Ureter (tissue), 1 donor: Measurements from ENCODE around the gene LCN2. TPM values are rescaled to one million over a fixed set of nuclear protein-coding genes. Genes with fewer than 3 reads are reported as not detected.

Source experiments
- DNase-seq: peaks from one replicate; pipeline ENCODE4 v3.0.0-alpha.2; 2020; ENCODE audit warnings: low spot score
- total RNA-seq: library from RNA; stranded (reverse); gene quantifications from one replicate; pipeline ENCODE4 v1.2.4, GENCODE V29; 2023
- donor health status: DM: yes; HTN: yes; CAD: no.

LCN2 gene
- total RNA-seq, 1 donor from 2014 or later: 143 TPM

DNA sequence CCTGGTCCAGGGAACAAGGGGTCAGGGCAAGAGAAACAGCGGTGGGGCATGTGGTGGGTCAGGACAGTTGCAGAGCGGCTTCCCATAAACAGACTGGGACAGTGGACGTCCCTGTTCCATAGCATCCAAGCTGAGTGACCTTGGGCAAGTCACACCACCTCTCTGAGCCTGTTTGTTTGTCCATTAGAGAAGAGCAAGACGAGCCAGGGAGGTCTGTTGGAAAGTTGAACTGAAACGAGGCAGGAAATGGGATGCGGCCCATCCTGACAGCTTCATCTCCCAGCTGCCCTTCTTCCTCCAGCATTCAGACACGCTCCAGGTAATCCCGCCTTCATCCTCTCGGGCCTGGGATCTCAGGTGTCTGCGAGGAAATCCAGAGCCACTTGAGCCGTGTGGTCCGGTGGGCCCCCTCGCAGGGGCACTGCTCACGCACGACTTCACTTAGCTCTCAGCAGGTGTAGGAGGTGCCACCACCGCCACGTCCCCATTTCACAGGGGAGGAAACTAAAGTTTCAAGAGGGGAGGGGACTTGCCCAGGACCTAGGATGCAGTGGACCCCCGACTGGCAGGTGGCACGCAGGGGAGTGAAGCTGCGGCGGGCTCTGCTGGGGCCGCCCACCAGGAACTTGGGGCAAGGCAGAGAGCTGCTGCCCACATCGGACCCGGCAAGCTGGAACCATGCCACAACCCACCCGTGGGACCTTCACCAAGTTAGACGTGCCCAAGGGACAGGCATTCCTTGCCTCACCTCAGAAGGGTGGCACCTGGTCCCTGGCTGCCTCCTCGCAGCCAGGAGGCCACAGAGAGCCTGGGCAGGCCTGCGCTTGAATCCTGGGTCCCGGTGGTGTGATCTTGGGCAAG, 34.7 kb upstream of the LCN2 start:
- no peak for DNase-seq

GRCh38 chr9:128115187-128116103, 33.8 kb upstream of the LCN2 start:
- peak; percentile 86 for DNase-seq

DNA sequence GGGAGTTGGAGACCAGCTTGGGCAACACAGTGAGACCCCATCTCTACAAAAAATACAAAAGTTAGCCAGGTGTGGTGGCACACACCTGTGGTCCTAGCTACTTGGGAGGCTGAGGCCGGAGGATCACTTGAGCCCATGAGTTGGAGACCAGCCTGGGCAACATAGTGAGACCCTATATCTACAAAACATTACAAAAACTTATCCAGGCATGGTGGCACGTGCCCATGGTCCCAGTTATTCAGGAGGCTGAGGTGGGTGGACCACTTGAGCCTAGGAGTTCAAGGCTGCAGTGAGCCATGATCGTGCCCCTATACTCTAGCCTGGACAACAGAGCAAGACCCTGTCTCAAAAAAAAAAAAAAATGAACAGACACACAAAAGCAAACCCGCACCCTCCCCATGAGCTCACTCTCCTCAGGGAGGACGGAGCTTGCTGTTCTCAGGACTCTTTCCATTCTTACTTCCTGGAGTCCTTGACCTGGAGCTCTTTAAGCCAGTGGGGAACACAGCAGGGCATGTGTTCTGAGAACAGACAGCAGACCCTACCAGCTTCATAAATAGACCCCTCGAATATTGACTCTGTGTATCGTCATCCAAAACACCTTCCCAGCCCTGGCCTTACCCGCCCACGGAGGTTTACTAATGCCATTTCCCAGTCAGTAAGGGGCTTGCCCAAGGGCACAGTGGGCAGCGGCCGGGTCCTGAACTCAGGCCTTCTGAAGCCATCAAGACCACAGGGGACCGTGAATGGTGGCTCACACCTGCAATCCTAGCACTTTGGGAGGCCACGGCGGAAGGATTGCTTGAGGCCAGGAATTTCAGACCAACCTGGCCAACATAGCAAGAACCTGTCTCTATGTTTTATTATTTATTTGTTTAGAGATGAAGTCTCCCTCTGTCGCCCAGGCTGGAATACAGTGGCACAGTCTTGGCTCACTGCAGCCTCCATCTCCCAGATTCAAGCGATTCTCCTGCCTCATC, 32.9 kb upstream of the LCN2 start:
- no peak for DNase-seq

GRCh38 chr9:128117613-128118471, 31.4 kb upstream of the LCN2 start:
- peak; percentile 95 for DNase-seq

DNA sequence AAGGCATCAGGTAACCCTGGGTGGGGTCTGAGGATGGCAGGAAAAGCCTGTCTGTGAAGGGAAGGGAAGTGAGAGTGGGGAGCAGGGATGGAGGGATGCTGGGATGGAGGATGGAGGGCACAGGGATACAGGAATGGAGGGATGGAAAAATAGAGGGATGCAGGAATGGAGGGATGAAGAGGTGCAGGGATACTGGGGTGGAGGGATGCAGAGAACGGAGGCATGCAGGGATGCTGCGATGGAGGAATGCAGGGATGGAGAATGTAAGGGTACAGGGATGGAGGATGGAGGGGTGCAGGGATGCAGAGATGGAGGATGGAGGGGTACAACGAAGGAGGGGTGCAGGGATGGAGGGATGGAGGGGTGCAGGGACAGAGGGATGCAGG, 30.8 kb upstream of the LCN2 start:
- no peak for DNase-seq

- DNase-seq: no peak
These were observed 30.1 kb upstream of the LCN2 start for GRCh38 chr9:128118971-128119665.

- DNase-seq: no peak
These were observed 29.1 kb upstream of the LCN2 start for GRCh38 chr9:128120061-128120740.

GRCh38 chr9:128120741-128121465, 28.4 kb upstream of the LCN2 start:
- DNase-seq: no peak

DNA sequence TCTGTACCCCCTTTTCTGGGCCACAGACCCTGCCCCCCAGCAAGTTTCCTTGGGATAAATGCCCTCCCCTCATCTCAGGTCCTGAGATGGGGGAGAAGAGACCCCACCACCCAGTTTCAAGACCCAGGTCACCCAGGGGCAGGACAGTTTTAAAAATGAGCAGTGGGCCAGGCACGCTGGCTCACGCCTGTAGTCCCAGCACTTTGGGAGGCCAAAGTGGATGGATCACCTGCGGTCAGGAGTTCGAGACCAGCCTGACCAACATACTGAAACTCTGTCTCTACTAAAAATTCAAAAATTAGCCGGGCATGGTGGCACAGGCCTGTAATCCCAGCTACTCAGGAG, 27.8 kb upstream of the LCN2 start:
- no peak for DNase-seq

- no peak for DNase-seq
These were observed 27.1 kb upstream of the LCN2 start for GRCh38 chr9:128121924-128122808.

DNA sequence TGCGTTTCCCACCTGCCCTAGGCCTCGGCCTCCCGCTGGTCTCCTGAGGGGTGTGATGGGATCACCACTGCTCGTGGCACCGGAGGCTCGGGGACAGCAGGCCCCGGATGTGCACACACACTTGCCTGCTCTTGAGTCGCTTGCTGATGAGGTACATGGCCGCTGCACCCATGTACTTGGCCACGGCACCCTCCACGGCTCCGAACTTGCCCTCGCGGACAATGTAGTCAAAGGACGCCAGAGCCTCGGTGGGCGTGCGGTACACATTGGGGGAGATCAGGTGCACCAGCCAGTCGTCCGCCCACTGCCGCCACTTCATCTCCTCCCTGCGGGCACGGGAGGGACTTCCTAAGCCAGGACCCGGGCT, 26.5 kb upstream of the LCN2 start:
- DNase-seq: no peak

- DNase-seq: no peak
These were observed 25.7 kb upstream of the LCN2 start for GRCh38 chr9:128123451-128124080.

GRCh38 chr9:128124451-128124850, 24.8 kb upstream of the LCN2 start:
- no peak for DNase-seq

DNA sequence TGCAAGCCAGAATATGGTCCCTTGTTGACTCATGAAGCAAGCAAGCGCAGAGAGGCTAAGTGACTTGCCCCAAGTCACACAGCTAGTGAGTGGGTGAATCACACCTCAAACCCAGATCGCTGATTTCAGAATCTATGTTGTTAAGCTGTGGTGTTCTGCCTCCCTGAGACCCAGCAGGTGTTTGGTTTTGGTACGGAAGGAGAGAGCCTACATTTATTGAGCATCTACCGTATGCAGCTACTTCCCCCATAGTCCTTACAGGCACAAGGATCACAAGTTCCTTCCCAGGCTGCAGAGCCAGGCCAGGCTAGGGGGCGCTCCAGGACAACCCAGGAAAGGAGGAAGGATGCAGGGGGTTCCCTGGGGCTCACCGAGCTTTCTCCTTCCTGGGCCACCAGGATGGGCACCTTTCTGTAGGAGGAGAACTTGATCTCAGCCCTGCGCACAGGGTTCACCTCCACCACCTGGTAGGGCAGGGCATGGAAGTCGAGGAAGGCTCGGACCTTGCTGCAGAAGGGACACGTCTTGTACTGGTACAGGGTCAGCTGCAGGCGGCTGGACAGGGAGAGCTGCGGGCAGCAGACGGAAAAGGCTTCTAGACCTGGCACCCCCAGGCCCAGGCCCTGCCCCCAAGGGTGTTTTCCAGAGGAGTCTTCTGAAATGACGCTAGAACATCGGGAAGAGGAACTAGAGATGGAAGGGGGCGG, 24.2 kb upstream of the LCN2 start:
- DNase-seq: no peak

DNA sequence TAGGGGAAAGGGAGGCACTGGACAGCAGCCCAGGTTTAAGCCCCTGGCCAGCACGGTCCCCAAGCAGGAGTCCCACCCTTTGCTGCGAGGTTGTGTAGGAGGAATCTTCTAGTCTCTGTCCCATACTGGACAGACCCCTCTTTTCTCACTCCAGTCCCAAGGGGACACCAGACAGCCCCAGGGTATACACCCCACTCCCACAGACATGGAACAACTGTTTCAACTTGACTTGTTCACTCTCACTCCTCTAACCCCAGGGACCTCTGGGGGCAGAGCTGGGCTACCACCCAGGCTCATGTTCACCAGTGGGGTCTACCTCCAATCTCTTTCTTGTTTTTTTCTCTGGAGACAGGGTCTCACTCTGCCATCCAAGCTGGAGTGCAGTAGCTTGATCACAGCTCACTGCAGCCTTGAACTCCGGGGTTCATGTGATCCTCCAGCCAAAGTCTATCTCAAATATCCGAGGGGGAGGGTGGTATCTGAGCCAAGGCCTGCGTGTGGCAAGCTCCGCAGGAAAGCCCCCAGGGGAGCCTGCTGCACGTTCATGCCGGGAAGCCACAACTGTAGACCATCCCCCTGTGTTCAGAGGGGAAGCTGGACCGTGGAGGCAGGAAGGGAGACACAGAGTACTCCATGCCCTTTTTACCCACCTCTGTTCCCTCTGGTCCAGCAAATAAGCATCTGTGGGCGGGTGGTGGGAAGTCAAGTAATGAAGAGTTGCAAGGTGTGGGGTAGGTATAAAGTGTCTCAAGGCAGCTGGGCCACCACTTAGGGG, 23.5 kb upstream of the LCN2 start:
- DNase-seq: no peak

DNA sequence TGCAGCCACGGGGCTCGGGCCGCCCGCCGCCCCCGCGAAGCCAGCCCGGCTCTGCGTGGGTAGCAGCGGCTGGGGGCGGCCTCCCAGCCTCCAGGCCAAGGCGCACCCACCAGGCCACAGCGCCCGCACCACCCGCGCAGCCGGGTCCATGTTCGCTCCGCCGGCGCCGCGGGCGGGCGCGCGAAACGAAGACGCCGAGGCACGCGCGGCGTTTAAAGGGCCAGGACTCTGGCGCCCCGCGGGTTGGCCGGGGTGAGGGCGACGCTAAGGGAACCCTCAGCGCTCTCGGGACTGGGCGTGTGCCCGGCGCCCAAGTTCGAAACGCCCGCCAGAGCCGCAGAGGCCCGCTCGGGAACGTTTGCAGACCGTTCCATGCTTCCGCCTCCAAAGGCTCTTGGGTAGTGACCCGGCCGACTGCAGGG, 21.7 kb upstream of the LCN2 start, which contains the start of gene PTGES2:
PTGES2 (minus strand) TSS at position 162 of the 422 bp plus-strand sequence; CDS start at position 150, 12 bp downstream.
- DNase-seq: no peak
